WERI-Rb-1 (cell line): ENCODE results near the gene HDC.

Experiments used
- DNase-seq: peaks from one replicate; pipeline ENCODE4 v3.0.0-alpha.2; 2020
- H3K27ac ChIP-seq: fragments of 250-450 bp; sonication (Bioruptor Pico); 2 replicates; pipeline ENCODE4 v1.5.1; 2020; ENCODE audit warnings: mild to moderate bottlenecking, moderate library complexity
- H3K27me3 ChIP-seq: fragments of 250-450 bp; sonication (Bioruptor Pico); 2 replicates; pipeline ENCODE4 v1.5.1; 2021; ENCODE audit warnings: mild to moderate bottlenecking, low read depth, moderate library complexity; ENCODE audit not compliant: insufficient read depth, severe bottlenecking
- H3K36me3 ChIP-seq: fragments of 250-450 bp; sonication (Bioruptor Pico); 2 replicates; pipeline ENCODE4 v1.5.1; 2020; ENCODE audit warnings: mild to moderate bottlenecking, moderate library complexity
- H3K4me3 ChIP-seq: 2 replicates; pipeline ENCODE4 v1.5.1; 2011; ENCODE audit warnings: low read depth, mild to moderate bottlenecking, control low read depth, low read length
- H3K9me3 ChIP-seq: fragments of 250-450 bp; sonication (Bioruptor Pico); 2 replicates; pipeline ENCODE4 v1.5.1; 2021; ENCODE audit warnings: mild to moderate bottlenecking, moderate library complexity; ENCODE audit not compliant: severe bottlenecking
- TF ChIP-seq, protein P1 (sequence below): IDR thresholded peaks from 2 replicates; pipeline ENCODE4 v1.5.1; 2011; ENCODE audit warnings: low read depth, mild to moderate bottlenecking, control low read depth, inconsistent platforms, low read length

HDC gene

DNA sequence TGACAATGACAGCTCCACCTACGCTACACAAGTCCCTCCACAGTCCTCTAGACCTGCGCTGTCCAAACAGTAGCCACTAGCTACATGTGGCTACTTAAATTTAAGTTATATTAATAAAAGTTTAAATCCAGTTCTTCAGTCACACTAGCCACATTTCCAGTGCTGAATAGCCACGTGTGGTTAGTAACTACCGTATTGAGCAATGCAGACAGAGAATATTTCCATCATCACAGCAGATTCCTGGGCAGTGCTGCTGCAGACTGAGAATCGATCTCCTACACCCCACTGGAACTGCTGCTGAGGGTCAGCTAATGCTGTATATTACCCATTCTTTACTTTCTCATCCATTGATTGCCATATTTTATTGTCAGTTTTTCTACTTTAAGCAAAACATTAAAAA, 40.9 kb downstream of the HDC start:
- TF ChIP-seq, protein P1, sequence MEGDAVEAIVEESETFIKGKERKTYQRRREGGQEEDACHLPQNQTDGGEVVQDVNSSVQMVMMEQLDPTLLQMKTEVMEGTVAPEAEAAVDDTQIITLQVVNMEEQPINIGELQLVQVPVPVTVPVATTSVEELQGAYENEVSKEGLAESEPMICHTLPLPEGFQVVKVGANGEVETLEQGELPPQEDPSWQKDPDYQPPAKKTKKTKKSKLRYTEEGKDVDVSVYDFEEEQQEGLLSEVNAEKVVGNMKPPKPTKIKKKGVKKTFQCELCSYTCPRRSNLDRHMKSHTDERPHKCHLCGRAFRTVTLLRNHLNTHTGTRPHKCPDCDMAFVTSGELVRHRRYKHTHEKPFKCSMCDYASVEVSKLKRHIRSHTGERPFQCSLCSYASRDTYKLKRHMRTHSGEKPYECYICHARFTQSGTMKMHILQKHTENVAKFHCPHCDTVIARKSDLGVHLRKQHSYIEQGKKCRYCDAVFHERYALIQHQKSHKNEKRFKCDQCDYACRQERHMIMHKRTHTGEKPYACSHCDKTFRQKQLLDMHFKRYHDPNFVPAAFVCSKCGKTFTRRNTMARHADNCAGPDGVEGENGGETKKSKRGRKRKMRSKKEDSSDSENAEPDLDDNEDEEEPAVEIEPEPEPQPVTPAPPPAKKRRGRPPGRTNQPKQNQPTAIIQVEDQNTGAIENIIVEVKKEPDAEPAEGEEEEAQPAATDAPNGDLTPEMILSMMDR: no peak
- no peaks in the 10 kb centered on the region for H3K9me3 ChIP-seq
- no peak for DNase-seq
- peaks cover 25% of the 10 kb centered on the region for H3K36me3 ChIP-seq
- no peak overlapping the region for H3K4me3 ChIP-seq
- H3K27me3 ChIP-seq: no peaks in the 10 kb centered on the region
- no peak overlapping the region for H3K27ac ChIP-seq

- Histone ChIP-seq H3K27ac (no peak overlapping the region), H3K36me3 (peaks cover 17% of the 10 kb centered on the region), H3K9me3 (no peaks in the 10 kb centered on the region), H3K4me3 (no peak overlapping the region), H3K27me3 (no peaks in the 10 kb centered on the region)
- DNase-seq: no peak
- TF ChIP-seq, protein P1: no peak
Observed at GRCh38 chr15:50222181-50222580, 43.3 kb downstream of the HDC start.

GRCh38 chr15:50219820-50220219, 45.7 kb downstream of the HDC start:
- Histone ChIP-seq H3K4me3 (no peak overlapping the region), H3K27me3 (no peaks in the 10 kb centered on the region), H3K9me3 (no peaks in the 10 kb centered on the region), H3K36me3 (peaks cover 15% of the 10 kb centered on the region), H3K27ac (no peak overlapping the region)
- DNase-seq: no peak
- TF ChIP-seq, protein P1: no peak

DNA sequence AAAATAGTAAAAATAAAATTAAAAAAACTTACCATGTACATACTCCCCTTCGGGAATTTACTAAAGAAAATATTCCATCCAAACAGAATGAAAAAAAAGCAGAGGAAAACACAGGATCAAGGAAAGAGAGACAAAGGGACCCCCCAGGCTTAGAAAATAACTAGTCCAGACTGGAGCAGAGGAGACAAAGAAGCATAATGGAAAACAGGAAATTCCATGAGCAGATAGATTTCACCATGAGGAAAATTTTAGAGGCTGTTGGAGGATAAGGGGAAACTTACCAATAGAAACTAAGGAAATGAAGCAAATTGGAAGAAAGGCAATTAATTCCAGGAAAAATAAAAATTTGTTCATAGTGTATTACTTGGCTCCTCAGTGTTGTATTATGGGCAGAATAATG, 46.8 kb downstream of the HDC start:
- Histone ChIP-seq H3K36me3 (peaks cover 6% of the 10 kb centered on the region), H3K9me3 (no peaks in the 10 kb centered on the region), H3K27ac (no peak overlapping the region), H3K4me3 (no peak overlapping the region), H3K27me3 (no peaks in the 10 kb centered on the region)
- no peak for DNase-seq
- TF ChIP-seq, protein P1: no peak

DNA sequence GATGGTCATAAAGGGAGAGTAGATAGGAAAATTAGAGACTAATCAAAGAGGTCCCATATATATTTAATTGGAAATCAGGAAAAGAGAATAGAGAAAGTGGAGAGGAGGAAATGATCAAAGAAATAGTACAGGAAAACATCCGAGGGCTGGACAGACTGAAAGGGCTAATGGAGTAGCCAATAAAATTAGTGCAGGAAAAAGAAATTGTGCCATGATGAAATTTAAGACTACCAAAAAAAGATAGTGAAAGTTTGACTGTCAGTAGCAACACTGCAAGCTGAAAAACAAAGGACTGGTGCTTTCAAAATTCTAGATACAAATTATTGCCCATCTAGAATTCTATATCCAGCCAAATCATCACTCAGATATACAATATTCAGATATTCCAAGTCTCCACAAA, 47.2 kb downstream of the HDC start:
- TF ChIP-seq, protein P1: no peak
- Histone ChIP-seq H3K27ac (no peak overlapping the region), H3K27me3 (no peaks in the 10 kb centered on the region), H3K9me3 (peaks cover 3% of the 10 kb centered on the region), H3K4me3 (no peak overlapping the region), H3K36me3 (peaks cover 2% of the 10 kb centered on the region)
- DNase-seq: no peak

GRCh38 chr15:50210462-50211157, 54.9 kb downstream of the HDC start:
- Histone ChIP-seq H3K4me3 (no peak overlapping the region), H3K9me3 (peaks cover 14% of the 10 kb centered on the region), H3K27me3 (no peaks in the 10 kb centered on the region), H3K36me3 (peaks cover 32% of the 10 kb centered on the region), H3K27ac (peak overlapping the region; percentile 62)
- TF ChIP-seq, protein P1: peak; percentile 15; the same call in 1 of the 2 replicates
- peak; percentile 96 for DNase-seq
